NCI-H460 (cell line): ENCODE results near the gene EPB41L3. TPM values are rescaled to one million over a fixed set of nuclear protein-coding genes. Genes with fewer than 3 reads are reported as not detected.

Experiments used
- total RNA-seq: library from RNA; depleted of rRNA; stranded (reverse); fragments of >200 nt; shearing (Covaris generic); gene quantifications from 2 replicates; pipeline ENCODE4 v1.2.3, GENCODE V29; 2014; rRNA removed

Gene EPB41L3
- total RNA-seq, 1 experiment from 2014 or later = 554 TPM

Other genes with a start within 250 kb of the EPB41L3 start
- gene ZBTB14, start 248.3 kb downstream of the EPB41L3 start, total RNA-seq = 17.3 and 19.3 TPM in 2 replicates